ENCODE results near the gene TSACC. TPM values are rescaled to one million over a fixed set of nuclear protein-coding genes. Genes with fewer than 3 reads are reported as not detected.
"Not testable (repeated sequence)": the region's sequence is repeated elsewhere in the genome, so short reads cannot be mapped to it uniquely, and the experiment has no call there.

Gene TSACC
- total RNA-seq, 1 donor from 2014 or later: 0.44 TPM

DNA sequence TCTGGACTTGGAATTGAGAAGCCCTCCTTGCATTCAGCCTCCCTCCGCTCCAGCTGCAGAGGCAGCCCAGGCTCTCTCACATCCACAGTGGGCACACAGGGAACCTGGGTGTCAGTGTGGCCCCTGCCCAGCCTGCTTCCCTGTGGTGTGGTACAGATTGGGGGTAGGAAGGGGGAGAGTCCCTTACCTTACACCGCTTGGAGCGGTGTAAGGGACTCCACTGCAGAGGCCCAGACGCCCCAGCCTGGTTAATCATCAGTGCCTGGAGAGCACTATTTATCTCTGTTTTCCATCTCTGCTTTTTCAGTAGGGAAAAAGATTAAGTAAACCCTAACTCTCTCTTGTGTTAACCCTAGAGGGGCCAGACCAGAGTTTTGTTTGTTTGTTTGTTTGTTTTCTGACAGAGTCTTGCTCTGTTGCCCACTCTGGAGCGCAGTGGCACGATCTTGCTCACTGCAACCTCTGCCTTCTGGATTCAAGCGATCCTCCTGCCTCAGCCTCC, 29.9 kb downstream of the TSACC start:
- peaks cover 49% of the 10 kb centered on the region for H3K27me3 Mint-ChIP-seq
- ChIA-PET CTCF (no interaction called here), POLR2A (no interaction called here)
- H3K4me3 Mint-ChIP-seq: no peak overlapping the region
- intact Hi-C loops (cut with micrococcal nuclease): no loop called here
- H3K9me3 Mint-ChIP-seq: no peaks in the 10 kb centered on the region
- no peaks in the 10 kb centered on the region for H3K36me3 Mint-ChIP-seq (ENCODE audit: low read depth)
- DNase-seq: no peak
- H3K27ac Mint-ChIP-seq: no peak overlapping the region
- TF ChIP-seq CTCF (IDR thresholded peaks at IDR 0.05): no peak
- H3K4me1 Mint-ChIP-seq: peaks cover 4% of the 10 kb centered on the region
- no peak for ATAC-seq (ENCODE audit: low read depth)

- CTCF ChIA-PET: no interaction called here
Measured at GRCh38 chr1:156368889-156369684, 30.8 kb downstream of the TSACC start, which contains the start of gene RHBG. RHBG (plus strand) TSS chr1:156369211; CDS start chr1:156369250, 39 bp downstream.

GRCh38 chr1:156369685-156370286, 31.5 kb downstream of the TSACC start:
- H3K36me3 Mint-ChIP-seq (ENCODE audit: low read depth); H3K9me3 Mint-ChIP-seq; ATAC-seq (ENCODE audit: low read depth); H3K27ac Mint-ChIP-seq; DNase-seq; intact Hi-C loops (cut with micrococcal nuclease); H3K4me1 Mint-ChIP-seq; POLR2A ChIA-PET; CTCF ChIA-PET: not testable (repeated sequence)
- H3K27me3 Mint-ChIP-seq: peaks cover 40% of the 10 kb centered on the region
- H3K4me3 Mint-ChIP-seq: peak overlapping the region; percentile 63

More at GRCh38 chr1:156368889-156369684, 30.8 kb downstream of the TSACC start, which contains the start of gene RHBG:
- intact Hi-C loops (cut with micrococcal nuclease): no loop called here
- peaks cover 4% of the 10 kb centered on the region for H3K4me1 Mint-ChIP-seq
- POLR2A ChIA-PET: no interaction called here
- no peaks in the 10 kb centered on the region for H3K9me3 Mint-ChIP-seq
- peaks cover 46% of the 10 kb centered on the region for H3K27me3 Mint-ChIP-seq
- H3K4me3 Mint-ChIP-seq: peak within 1 kb of the TSS; percentile 63
- H3K36me3 Mint-ChIP-seq (ENCODE audit: low read depth): no peaks in the 10 kb centered on the region
- DNase-seq: no peak
- peak; percentile 45 for ATAC-seq (ENCODE audit: low read depth)
- no peak for TF ChIP-seq CTCF (IDR thresholded peaks at IDR 0.05)
- H3K27ac Mint-ChIP-seq: no peak within 1 kb of the TSS

GRCh38 chr1:156371553-156372264, 33.4 kb downstream of the TSACC start:
- Mint-ChIP-seq H3K4me1 (peaks cover 4% of the 10 kb centered on the region), H3K27ac (no peak overlapping the region), H3K27me3 (peaks cover 31% of the 10 kb centered on the region), H3K4me3 (no peak overlapping the region), H3K36me3 (ENCODE audit: low read depth) (no peaks in the 10 kb centered on the region), H3K9me3 (no peaks in the 10 kb centered on the region)
- DNase-seq (no peak), ATAC-seq (ENCODE audit: low read depth) (no peak)
- intact Hi-C loops (cut with micrococcal nuclease): no loop called here
- no peak for TF ChIP-seq CTCF (IDR thresholded peaks at IDR 0.05)
- CTCF ChIA-PET: interaction anchor here (1.1 to 1.8 kb wide), 3 partner anchors 13 to 74 kb away, joined by 3 to 7 read pairs (median 5); no protein-coding TSS in a partner anchor
- POLR2A ChIA-PET: interaction anchor here (0.5 kb wide), 1 partner anchor 519 kb away, joined by 3 read pairs; no protein-coding TSS in a partner anchor

GRCh38 chr1:156372265-156372586, 33.9 kb downstream of the TSACC start:
- Mint-ChIP-seq H3K27ac (no peak overlapping the region), H3K27me3 (peaks cover 31% of the 10 kb centered on the region), H3K36me3 (ENCODE audit: low read depth) (no peaks in the 10 kb centered on the region), H3K4me1 (peaks cover 4% of the 10 kb centered on the region), H3K4me3 (no peak overlapping the region), H3K9me3 (no peaks in the 10 kb centered on the region)
- CTCF ChIA-PET: interaction anchor here (1.4 kb wide), 1 partner anchor 14 kb away, joined by 4 read pairs; no protein-coding TSS in a partner anchor
- ATAC-seq (ENCODE audit: low read depth) (no peak), DNase-seq (no peak)
- TF ChIP-seq CTCF (IDR thresholded peaks at IDR 0.05): no peak
- POLR2A ChIA-PET: no interaction called here
- intact Hi-C loops (cut with micrococcal nuclease): no loop called here

Measured in activated B cell treated with CpG ODN at 0.5 μM for 24 hours (primary cell).